Small intestine (tissue), 7 donors: Measurements from ENCODE around the gene GSTK1. TPM values are rescaled to one million over a fixed set of nuclear protein-coding genes. Genes with fewer than 3 reads are reported as not detected.
"Not testable (repeated sequence)": the region's sequence is repeated elsewhere in the genome, so short reads cannot be mapped to it uniquely, and the experiment has no call there.

Experiments used
- DNase-seq, 2 donors: peaks; one replicate each; pipeline versions ENCODE4 v3.0.0 to v3.0.0-alpha.2; 2013
- FAIRE-seq: peaks from 2 replicates; lab custom pipeline; 2012; peaks lifted over from hg19 to GRCh38; lab: Jason Lieb, UNC
- H3K27ac ChIP-seq, 3 donors: one replicate each; pipeline ENCODE4 v1.5.1; 2013; ENCODE audit warnings: low read length in 2 of 3, mild to moderate bottlenecking in 2 of 3, control low read depth in 1 of 3, inconsistent platforms in 1 of 3, low read depth in 1 of 3, moderate library complexity in 1 of 3
- H3K27me3 ChIP-seq, 3 donors: one replicate each; pipeline ENCODE4 v1.6.1; 2013; ENCODE audit warnings: low read length in 3 of 3, inconsistent platforms in 1 of 3; ENCODE audit not compliant: control insufficient read depth in 3 of 3, insufficient read depth in 3 of 3
- H3K36me3 ChIP-seq, 3 donors: one replicate each; pipeline ENCODE4 v1.6.1; 2013; ENCODE audit warnings: low read length in 3 of 3, inconsistent platforms in 1 of 3, low read depth in 1 of 3, mild to moderate bottlenecking in 1 of 3, moderate library complexity in 1 of 3; ENCODE audit not compliant: control insufficient read depth in 3 of 3, insufficient read depth in 2 of 3
- H3K4me1 ChIP-seq, 3 donors: one replicate each; pipeline ENCODE4 v1.6.1; 2013; ENCODE audit warnings: low read length in 2 of 3, inconsistent platforms in 1 of 3, low read depth in 1 of 3, mild to moderate bottlenecking in 1 of 3, moderate library complexity in 1 of 3; ENCODE audit not compliant: control insufficient read depth in 3 of 3, insufficient read depth in 2 of 3
- H3K4me3 ChIP-seq, 3 donors: one replicate each; pipeline ENCODE4 v1.5.1; 2013; ENCODE audit warnings: low read length in 3 of 3, control low read depth in 1 of 3, inconsistent platforms in 1 of 3, low read depth in 1 of 3, mild to moderate bottlenecking in 1 of 3, moderate library complexity in 1 of 3
- H3K9me3 ChIP-seq, 2 donors: one replicate each; pipeline ENCODE4 v1.6.1; 2013; ENCODE audit warnings: low read depth in 1 of 2, low read length in 1 of 2; ENCODE audit not compliant: control insufficient read depth in 2 of 2, insufficient read depth in 1 of 2
- WGBS, 3 donors: extraction: QIAGEN DNeasy Blood & Tissue Kit; methylation state at CpG; one replicate each; pipeline ENCODE4 v1.1.7; 2013; 5-methylcytosine and 5-hydroxymethylcytosine counted together
- polyA plus RNA-seq, 4 donors: library from polyadenylated mRNA; stranded (reverse) in 3 of 4; unstranded in 1 of 4; fragments of 200-250 nt in 3 of 4; fragments of 120-200 nt in 1 of 4; gene quantifications; one replicate each; pipeline versions ENCODE4 v1.2.1 to v1.2.3, GENCODE V29; 2013
- donor health status: healthy with polysubstance abuse.
- donor health status: control.
- donor health status: control.
- donor health status: Bipolar disorder and iron deficiency.
- donor health status: healthy.

GSTK1 gene
- polyA plus RNA-seq, 4 donors, result 250 to 450 (median 313) TPM

DNA sequence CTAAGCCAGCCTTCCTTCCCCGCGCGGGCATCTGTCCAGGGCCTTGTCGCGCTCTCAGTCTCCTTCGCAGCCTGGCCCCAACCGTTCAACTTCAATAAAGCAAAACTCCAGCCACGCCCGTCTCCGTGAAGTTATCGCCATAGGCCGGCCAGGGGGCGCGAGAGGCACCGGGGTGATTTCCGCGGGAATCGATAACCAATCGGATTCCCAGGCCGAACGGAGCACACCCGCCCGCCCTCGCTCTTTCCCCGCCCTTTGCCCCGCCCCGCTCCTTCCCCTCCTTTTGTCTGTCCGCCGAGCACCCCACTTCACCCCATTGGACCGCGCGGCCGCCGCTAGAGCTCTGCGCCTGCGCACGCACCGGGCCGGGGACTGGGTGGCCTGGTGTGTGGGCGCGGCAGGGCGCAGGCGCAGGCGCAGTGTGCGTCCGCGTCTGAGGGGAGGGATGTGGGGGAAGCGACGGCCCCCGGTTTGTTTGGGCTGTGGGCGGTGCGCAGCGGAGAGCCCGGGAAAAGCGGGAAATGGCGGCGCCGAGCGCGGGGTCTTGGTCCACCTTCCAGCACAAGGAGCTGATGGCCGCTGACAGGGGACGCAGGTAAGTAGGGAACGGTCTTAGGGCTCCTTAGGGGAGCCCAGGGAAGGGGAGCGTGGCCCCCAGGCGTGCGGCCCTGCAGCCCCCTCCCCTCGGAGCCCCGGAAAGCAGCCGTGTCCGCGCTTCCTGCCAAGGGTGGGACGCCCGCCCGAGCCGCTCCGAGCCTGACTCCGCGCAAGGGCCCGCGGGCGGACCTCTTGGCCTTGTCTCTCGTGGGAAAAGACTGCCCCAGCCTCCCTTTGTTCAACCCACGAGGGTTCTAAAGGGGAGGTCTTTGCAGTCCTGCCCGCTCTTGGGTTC, 24.9 kb downstream of the GSTK1 start, which contains the start of gene CASP2:
CASP2 (plus strand) TSS at position 417 of the 892 bp plus-strand sequence; CDS start at position 522, 105 bp downstream.
- Histone ChIP-seq H3K9me3 (peaks cover 0 to 7% of the 10 kb centered on the region in 2 donors), H3K27ac (peak within 1 kb of the TSS; percentile 57 to 89 (median 89)), H3K4me3 (peak within 1 kb of the TSS; percentile 66 to 88 (median 82)), H3K27me3 (no peaks in the 10 kb centered on the region), H3K4me1 (peaks cover 9 to 49% (median 9%) of the 10 kb centered on the region in 3 donors), H3K36me3 (peaks cover 2 to 34% (median 5%) of the 10 kb centered on the region in 3 donors)
- WGBS, 3 donors, result 2 to 7% (median 3%) methylated on average over 57 to 84 of the region's 84 CpGs
- no peak for FAIRE-seq
- DNase-seq, result peak; percentile 98 to 99

DNA sequence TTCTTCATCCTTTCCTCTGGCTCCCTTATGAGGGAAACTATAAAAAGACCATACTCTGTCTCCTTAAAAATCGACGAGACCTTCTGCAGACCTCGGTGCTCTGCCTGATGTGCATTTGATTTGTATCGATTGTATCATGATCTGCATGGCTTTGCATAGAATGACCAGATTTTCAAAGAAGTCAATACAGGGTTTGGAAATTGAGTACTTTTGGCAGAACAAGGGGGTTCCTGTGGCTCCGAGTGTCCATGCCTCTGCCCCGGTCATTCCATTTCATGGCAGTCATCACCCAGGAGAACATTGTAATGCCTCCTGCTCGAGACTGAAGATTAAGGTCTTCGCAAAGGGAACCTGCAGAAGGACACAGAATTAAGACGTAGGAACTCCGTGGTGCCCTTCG, 25.6 kb downstream of the GSTK1 start:
- no peak for FAIRE-seq
- H3K27me3 ChIP-seq, result no peaks in the 10 kb centered on the region
- H3K9me3 ChIP-seq, result peaks cover 0 to 7% of the 10 kb centered on the region in 2 donors
- 1% methylated on average over 11 of the region's 11 CpGs for WGBS, 3 donors
- peaks cover 7 to 43% (median 9%) of the 10 kb centered on the region in 3 donors for H3K4me1 ChIP-seq
- H3K36me3 ChIP-seq, result peaks cover 2 to 41% (median 8%) of the 10 kb centered on the region in 3 donors
- peak overlapping the region; percentile 65 to 88 (median 82) for H3K4me3 ChIP-seq
- H3K27ac ChIP-seq, result peak overlapping the region in 2 of 3 donors; percentile 89
- DNase-seq, result no peak

DNA sequence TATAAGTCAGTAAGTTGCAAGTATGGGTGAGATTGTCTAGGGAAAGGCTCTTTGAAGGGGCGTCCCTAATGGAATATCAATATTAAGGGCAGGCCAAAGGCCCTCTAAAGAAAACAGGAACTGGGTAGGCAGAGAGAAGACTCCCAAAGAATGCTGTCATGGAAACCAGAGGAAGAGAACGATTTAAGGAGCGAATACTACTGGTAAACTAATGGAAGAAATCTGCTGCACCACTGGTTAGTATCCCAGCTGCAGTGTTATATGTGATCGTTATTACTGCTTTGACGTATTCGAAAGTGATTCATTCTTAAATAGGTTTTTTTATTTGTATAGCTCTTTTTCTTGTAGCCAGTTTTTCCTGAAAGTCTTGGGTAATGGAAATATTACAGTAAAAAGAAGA, 26.2 kb downstream of the GSTK1 start:
- Histone ChIP-seq H3K27ac (no peak overlapping the region), H3K27me3 (no peaks in the 10 kb centered on the region), H3K4me3 (peak overlapping the region in 2 of 3 donors; percentile 65 to 82), H3K36me3 (peaks cover 6 to 43% (median 13%) of the 10 kb centered on the region in 3 donors), H3K9me3 (peaks cover 0 to 7% of the 10 kb centered on the region in 2 donors), H3K4me1 (peaks cover 6 to 37% (median 9%) of the 10 kb centered on the region in 3 donors)
- DNase-seq (no peak), FAIRE-seq (no peak)
- WGBS, 3 donors, result 3 to 12% (median 3%) methylated on average over 6 of the region's 6 CpGs

DNA sequence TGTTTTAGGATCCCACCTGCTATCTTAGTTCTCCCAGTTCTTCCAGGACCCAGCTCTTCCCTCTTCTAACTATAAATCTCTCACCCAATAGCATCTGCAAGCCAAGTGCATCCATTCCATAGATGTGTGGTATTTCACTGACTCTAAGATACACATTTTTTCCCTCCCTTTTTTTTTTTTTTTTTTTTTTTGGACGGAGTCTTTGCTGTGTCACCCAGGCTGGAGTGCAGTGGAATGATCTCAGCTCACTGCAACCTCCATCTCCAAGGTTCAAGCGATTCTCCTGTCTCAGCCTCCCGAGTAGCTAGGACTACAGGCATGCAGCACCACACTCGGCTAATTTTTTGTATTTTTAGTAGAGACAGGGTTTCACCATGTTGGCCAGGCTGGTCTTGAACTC, 26.6 kb downstream of the GSTK1 start:
- Histone ChIP-seq H3K4me1 (peaks cover 6 to 36% (median 9%) of the 10 kb centered on the region in 3 donors), H3K36me3 (peaks cover 9 to 45% (median 16%) of the 10 kb centered on the region in 3 donors)
- DNase-seq, H3K27me3 ChIP-seq, H3K4me3 ChIP-seq, H3K9me3 ChIP-seq, H3K27ac ChIP-seq, FAIRE-seq: not testable (repeated sequence)
- WGBS, 3 donors, result 41 to 54% (median 52%) methylated on average over 3 to 4 of the region's 4 CpGs

DNA sequence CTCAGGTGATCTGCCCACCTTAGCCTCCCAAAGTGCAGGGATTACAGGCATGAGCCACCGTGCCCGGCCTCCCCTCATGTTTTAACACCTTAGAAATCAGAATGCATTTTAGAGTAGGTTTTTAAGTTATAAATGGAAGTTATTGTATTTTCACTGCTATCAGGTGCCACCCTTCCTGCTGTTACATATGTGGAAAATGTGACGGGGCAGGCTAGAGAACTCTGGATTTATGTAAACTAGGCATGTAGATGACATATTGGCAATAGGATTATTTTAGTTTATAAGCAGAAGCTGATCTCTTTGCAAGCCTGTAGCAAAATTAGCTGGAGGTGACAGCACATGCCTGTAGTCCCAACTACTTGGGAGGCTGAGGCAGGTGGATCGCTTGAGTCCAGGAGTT, 27.1 kb downstream of the GSTK1 start:
- Histone ChIP-seq H3K9me3 (peaks cover 0 to 7% of the 10 kb centered on the region in 2 donors), H3K27ac (no peak overlapping the region), H3K4me1 (peaks cover 6 to 36% (median 9%) of the 10 kb centered on the region in 3 donors), H3K4me3 (no peak overlapping the region), H3K27me3 (no peaks in the 10 kb centered on the region), H3K36me3 (peaks cover 9 to 48% (median 16%) of the 10 kb centered on the region in 3 donors)
- WGBS, 3 donors, result 35 to 61% (median 45%) methylated on average over 4 of the region's 4 CpGs
- FAIRE-seq (no peak), DNase-seq (no peak)

DNA sequence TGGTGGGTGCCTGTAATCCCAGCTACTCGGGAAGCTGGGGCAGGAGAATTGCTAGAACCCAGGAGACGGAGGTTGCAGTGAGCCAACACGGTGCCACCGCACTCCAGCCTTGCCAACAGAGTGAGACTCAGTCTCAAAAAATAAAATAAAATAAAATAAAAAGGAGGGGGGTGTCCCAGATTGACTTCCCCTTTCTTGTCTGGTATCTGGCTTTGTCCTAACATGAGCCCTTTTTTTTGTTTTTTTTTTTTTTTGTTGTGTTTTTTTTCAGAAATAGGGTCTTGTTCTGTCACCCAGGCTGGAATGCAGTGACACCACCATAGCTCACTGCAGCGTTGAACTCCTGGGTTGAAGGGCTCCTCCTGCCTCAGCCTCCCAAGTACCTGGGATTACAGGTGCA, 29.6 kb downstream of the GSTK1 start:
- Histone ChIP-seq H3K27ac (no peak overlapping the region), H3K9me3 (peaks cover 0 to under 1% of the 10 kb centered on the region in 2 donors), H3K4me1 (peaks cover 7 to 22% (median 9%) of the 10 kb centered on the region in 3 donors), H3K27me3 (no peaks in the 10 kb centered on the region), H3K4me3 (no peak overlapping the region), H3K36me3 (peaks cover 9 to 34% (median 16%) of the 10 kb centered on the region in 3 donors)
- DNase-seq (no peak), FAIRE-seq (no peak)
- 96 to 97% (median 97%) methylated on average over 5 of the region's 5 CpGs for WGBS, 3 donors

DNA sequence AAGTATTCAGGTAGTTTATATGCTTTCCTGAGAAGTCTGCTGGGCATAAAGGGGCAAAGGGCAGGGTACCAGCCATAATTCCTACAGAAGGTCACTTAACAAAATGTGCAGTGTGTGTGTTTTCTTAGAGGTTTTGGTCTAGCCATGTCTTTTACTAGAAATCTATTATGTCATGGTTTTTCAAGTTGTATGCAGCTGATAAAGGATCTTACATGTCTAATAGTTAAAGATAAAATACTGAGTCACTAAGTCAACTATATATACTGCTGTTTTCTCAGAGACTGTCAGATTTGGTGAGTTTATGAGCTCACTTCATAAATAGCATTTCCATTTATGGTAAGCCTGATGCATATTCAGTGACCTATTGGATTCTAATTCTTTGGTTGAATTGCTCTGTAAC, 32.6 kb downstream of the GSTK1 start:
- FAIRE-seq, result no peak
- Histone ChIP-seq H3K9me3 (no peaks in the 10 kb centered on the region), H3K27ac (peak overlapping the region in 1 of 3 donors; percentile 70), H3K27me3 (no peaks in the 10 kb centered on the region), H3K4me3 (no peak overlapping the region), H3K4me1 (peaks cover 0 to 13% (median 3%) of the 10 kb centered on the region in 3 donors), H3K36me3 (peaks cover 22 to 48% (median 25%) of the 10 kb centered on the region in 3 donors)
- peak in 1 of 2 donors; percentile 63 for DNase-seq

DNA sequence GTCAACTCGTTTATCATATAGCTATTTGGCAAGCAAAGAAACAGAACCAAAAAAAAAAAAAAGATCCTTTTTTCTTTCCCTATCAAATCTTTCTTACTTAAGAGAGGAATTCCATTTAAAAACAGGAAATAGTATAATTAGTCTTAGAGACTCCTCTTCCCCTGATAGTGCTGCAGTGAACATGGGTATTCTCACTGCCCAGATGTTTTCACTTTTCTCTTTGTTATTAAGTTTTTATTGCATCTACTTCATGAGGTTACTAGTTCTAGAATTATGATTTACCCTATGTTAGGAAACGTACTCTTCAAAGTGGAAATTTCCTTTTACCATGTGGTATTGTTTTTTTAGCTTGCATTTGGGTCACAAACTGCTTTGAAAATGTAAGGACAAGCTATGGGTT, 33.4 kb downstream of the GSTK1 start:
- FAIRE-seq (no peak), DNase-seq (no peak)
- peaks cover 22 to 48% (median 25%) of the 10 kb centered on the region in 3 donors for H3K36me3 ChIP-seq
- H3K4me3 ChIP-seq, result no peak overlapping the region
- H3K27me3 ChIP-seq, result no peaks in the 10 kb centered on the region
- H3K9me3 ChIP-seq, result no peaks in the 10 kb centered on the region
- peak overlapping the region in 1 of 3 donors; percentile 70 for H3K27ac ChIP-seq
- WGBS, 3 donors, result 40 to 69% (median 66%) methylated on average over 2 of the region's 2 CpGs
- peaks cover 0 to 13% (median 3%) of the 10 kb centered on the region in 3 donors for H3K4me1 ChIP-seq
